ENCODE measurements around the gene LPCAT1.

DNA sequence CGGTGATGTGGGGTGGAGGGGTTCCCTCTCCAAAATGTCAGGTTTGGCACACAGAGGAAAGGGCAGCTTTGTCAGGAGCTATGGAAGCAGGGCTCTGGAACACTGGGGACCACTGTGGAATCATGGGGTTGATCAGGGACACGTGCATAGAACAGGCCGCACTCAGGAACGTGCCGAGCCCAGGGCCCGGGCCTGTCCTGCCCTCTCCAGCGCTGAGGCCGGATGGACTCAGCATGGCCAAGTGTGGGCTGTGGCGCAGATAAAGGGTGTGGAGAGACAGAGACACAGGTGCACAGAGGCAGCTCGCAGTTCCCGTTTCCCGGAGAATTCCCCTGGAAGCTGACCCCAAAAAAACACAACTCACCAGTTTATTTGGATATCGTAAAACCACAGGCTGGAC, 40.7 kb downstream of the LPCAT1 start:
- TF ChIP-seq, protein P1, sequence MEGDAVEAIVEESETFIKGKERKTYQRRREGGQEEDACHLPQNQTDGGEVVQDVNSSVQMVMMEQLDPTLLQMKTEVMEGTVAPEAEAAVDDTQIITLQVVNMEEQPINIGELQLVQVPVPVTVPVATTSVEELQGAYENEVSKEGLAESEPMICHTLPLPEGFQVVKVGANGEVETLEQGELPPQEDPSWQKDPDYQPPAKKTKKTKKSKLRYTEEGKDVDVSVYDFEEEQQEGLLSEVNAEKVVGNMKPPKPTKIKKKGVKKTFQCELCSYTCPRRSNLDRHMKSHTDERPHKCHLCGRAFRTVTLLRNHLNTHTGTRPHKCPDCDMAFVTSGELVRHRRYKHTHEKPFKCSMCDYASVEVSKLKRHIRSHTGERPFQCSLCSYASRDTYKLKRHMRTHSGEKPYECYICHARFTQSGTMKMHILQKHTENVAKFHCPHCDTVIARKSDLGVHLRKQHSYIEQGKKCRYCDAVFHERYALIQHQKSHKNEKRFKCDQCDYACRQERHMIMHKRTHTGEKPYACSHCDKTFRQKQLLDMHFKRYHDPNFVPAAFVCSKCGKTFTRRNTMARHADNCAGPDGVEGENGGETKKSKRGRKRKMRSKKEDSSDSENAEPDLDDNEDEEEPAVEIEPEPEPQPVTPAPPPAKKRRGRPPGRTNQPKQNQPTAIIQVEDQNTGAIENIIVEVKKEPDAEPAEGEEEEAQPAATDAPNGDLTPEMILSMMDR (conservative IDR thresholded peaks at IDR 0.05; ENCODE audit: low read depth in 2 of 2) = no peak
- TF ChIP-seq EZH2 (IDR thresholded peaks at IDR 0.05; ENCODE audit: low read depth, unreplicated experiment) = no peak
- no peak for TF ChIP-seq POLR2AphosphoS5 (IDR thresholded peaks at IDR 0.05; ENCODE audit: low read depth)
- TF ChIP-seq, protein P2, sequence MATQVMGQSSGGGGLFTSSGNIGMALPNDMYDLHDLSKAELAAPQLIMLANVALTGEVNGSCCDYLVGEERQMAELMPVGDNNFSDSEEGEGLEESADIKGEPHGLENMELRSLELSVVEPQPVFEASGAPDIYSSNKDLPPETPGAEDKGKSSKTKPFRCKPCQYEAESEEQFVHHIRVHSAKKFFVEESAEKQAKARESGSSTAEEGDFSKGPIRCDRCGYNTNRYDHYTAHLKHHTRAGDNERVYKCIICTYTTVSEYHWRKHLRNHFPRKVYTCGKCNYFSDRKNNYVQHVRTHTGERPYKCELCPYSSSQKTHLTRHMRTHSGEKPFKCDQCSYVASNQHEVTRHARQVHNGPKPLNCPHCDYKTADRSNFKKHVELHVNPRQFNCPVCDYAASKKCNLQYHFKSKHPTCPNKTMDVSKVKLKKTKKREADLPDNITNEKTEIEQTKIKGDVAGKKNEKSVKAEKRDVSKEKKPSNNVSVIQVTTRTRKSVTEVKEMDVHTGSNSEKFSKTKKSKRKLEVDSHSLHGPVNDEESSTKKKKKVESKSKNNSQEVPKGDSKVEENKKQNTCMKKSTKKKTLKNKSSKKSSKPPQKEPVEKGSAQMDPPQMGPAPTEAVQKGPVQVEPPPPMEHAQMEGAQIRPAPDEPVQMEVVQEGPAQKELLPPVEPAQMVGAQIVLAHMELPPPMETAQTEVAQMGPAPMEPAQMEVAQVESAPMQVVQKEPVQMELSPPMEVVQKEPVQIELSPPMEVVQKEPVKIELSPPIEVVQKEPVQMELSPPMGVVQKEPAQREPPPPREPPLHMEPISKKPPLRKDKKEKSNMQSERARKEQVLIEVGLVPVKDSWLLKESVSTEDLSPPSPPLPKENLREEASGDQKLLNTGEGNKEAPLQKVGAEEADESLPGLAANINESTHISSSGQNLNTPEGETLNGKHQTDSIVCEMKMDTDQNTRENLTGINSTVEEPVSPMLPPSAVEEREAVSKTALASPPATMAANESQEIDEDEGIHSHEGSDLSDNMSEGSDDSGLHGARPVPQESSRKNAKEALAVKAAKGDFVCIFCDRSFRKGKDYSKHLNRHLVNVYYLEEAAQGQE (IDR thresholded peaks at IDR 0.05; ENCODE audit: unreplicated experiment) = no peak
- no peak for TF ChIP-seq EZH2phosphoT487 (IDR thresholded peaks at IDR 0.05; ENCODE audit: unreplicated experiment)
- TF ChIP-seq CREB1 (CRISPR knock-in tag; IDR thresholded peaks at IDR 0.05; ENCODE audit: low read depth) = no peak
- TF ChIP-seq, protein P3, sequence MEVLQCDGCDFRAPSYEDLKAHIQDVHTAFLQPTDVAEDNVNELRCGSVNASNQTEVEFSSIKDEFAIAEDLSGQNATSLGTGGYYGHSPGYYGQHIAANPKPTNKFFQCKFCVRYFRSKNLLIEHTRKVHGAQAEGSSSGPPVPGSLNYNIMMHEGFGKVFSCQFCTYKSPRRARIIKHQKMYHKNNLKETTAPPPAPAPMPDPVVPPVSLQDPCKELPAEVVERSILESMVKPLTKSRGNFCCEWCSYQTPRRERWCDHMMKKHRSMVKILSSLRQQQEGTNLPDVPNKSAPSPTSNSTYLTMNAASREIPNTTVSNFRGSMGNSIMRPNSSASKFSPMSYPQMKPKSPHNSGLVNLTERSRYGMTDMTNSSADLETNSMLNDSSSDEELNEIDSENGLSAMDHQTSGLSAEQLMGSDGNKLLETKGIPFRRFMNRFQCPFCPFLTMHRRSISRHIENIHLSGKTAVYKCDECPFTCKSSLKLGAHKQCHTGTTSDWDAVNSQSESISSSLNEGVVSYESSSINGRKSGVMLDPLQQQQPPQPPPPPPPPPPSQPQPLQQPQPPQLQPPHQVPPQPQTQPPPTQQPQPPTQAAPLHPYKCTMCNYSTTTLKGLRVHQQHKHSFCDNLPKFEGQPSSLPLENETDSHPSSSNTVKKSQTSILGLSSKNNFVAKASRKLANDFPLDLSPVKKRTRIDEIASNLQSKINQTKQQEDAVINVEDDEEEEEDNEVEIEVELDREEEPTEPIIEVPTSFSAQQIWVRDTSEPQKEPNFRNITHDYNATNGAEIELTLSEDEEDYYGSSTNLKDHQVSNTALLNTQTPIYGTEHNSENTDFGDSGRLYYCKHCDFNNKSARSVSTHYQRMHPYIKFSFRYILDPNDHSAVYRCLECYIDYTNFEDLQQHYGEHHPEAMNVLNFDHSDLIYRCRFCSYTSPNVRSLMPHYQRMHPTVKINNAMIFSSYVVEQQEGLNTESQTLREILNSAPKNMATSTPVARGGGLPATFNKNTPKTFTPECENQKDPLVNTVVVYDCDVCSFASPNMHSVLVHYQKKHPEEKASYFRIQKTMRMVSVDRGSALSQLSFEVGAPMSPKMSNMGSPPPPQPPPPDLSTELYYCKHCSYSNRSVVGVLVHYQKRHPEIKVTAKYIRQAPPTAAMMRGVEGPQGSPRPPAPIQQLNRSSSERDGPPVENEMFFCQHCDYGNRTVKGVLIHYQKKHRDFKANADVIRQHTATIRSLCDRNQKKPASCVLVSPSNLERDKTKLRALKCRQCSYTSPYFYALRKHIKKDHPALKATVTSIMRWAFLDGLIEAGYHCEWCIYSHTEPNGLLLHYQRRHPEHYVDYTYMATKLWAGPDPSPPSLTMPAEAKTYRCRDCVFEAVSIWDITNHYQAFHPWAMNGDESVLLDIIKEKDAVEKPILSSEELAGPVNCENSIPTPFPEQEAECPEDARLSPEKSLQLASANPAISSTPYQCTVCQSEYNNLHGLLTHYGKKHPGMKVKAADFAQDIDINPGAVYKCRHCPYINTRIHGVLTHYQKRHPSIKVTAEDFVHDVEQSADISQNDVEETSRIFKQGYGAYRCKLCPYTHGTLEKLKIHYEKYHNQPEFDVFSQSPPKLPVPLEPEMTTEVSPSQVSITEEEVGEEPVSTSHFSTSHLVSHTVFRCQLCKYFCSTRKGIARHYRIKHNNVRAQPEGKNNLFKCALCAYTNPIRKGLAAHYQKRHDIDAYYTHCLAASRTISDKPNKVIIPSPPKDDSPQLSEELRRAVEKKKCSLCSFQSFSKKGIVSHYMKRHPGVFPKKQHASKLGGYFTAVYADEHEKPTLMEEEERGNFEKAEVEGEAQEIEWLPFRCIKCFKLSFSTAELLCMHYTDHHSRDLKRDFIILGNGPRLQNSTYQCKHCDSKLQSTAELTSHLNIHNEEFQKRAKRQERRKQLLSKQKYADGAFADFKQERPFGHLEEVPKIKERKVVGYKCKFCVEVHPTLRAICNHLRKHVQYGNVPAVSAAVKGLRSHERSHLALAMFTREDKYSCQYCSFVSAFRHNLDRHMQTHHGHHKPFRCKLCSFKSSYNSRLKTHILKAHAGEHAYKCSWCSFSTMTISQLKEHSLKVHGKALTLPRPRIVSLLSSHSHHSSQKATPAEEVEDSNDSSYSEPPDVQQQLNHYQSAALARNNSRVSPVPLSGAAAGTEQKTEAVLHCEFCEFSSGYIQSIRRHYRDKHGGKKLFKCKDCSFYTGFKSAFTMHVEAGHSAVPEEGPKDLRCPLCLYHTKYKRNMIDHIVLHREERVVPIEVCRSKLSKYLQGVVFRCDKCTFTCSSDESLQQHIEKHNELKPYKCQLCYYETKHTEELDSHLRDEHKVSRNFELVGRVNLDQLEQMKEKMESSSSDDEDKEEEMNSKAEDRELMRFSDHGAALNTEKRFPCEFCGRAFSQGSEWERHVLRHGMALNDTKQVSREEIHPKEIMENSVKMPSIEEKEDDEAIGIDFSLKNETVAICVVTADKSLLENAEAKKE (CRISPR knock-in tag; IDR thresholded peaks at IDR 0.05) = no peak
- TF ChIP-seq STAT1 (IDR thresholded peaks at IDR 0.05; ENCODE audit: unreplicated experiment) = no peak
- no peak for TF ChIP-seq ZNF114 (CRISPR knock-in tag; IDR thresholded peaks at IDR 0.05)
- TF ChIP-seq, protein P4, sequence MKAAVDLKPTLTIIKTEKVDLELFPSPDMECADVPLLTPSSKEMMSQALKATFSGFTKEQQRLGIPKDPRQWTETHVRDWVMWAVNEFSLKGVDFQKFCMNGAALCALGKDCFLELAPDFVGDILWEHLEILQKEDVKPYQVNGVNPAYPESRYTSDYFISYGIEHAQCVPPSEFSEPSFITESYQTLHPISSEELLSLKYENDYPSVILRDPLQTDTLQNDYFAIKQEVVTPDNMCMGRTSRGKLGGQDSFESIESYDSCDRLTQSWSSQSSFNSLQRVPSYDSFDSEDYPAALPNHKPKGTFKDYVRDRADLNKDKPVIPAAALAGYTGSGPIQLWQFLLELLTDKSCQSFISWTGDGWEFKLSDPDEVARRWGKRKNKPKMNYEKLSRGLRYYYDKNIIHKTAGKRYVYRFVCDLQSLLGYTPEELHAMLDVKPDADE (IDR thresholded peaks at IDR 0.05) = no peak
- TF ChIP-seq JUNB (IDR thresholded peaks at IDR 0.05; ENCODE audit: unreplicated experiment) = no peak

All from GM23338 (cell line).